HEK293 (cell line): ENCODE results near the gene THSD4.

Source experiments
- CTCF ChIP-seq: fragments of 450-650 bp; formaldehyde crosslinking; IDR thresholded peaks from 2 replicates; pipeline ENCODE4 v1.5.1; 2016; ENCODE audit warnings: missing biosample characterization, missing genetic modification characterization
- MYNN ChIP-seq: fragments of 450-650 bp; formaldehyde crosslinking; IDR thresholded peaks from 2 replicates; pipeline ENCODE4 v1.5.1; 2016; ENCODE audit warnings: missing biosample characterization, missing genetic modification characterization, borderline replicate concordance
- PRDM4 ChIP-seq: fragments of 450-650 bp; formaldehyde crosslinking; IDR thresholded peaks from 2 replicates; pipeline ENCODE4 v1.5.1; 2017; ENCODE audit warnings: missing biosample characterization, missing genetic modification characterization
- YY1 ChIP-seq: fragments of 450-650 bp; formaldehyde crosslinking; IDR thresholded peaks from 2 replicates; pipeline ENCODE4 v1.5.1; 2018; ENCODE audit warnings: missing biosample characterization, missing genetic modification characterization
- ZNF121 ChIP-seq: fragments of 450-650 bp; formaldehyde crosslinking; IDR thresholded peaks from 2 replicates; pipeline ENCODE4 v1.5.1; 2016; ENCODE audit warnings: missing biosample characterization, missing genetic modification characterization
- ZNF138 ChIP-seq: fragments of 450-650 bp; formaldehyde crosslinking; IDR thresholded peaks from 2 replicates; pipeline ENCODE4 v1.5.1; 2016; ENCODE audit warnings: missing biosample characterization, missing genetic modification characterization, borderline replicate concordance
- ZNF146 ChIP-seq: fragments of 450-650 bp; formaldehyde crosslinking; IDR thresholded peaks from 2 replicates; pipeline ENCODE4 v1.5.1; 2016; ENCODE audit warnings: missing biosample characterization, missing genetic modification characterization
- ZNF24 ChIP-seq: fragments of 450-650 bp; formaldehyde crosslinking; IDR thresholded peaks from 2 replicates; pipeline ENCODE4 v1.5.1; 2016; ENCODE audit warnings: missing biosample characterization, missing genetic modification characterization
- ZNF341 ChIP-seq: fragments of 450-650 bp; formaldehyde crosslinking; IDR thresholded peaks from 2 replicates; pipeline ENCODE4; 2016; ENCODE audit warnings: low read depth, missing biosample characterization, missing genetic modification characterization
- ZNF354C ChIP-seq: fragments of 450-650 bp; formaldehyde crosslinking; IDR thresholded peaks from 2 replicates; pipeline ENCODE4 v1.5.1; 2016; ENCODE audit warnings: missing biosample characterization, missing genetic modification characterization, low read depth, borderline replicate concordance
- ZNF510 ChIP-seq: fragments of 450-650 bp; formaldehyde crosslinking; IDR thresholded peaks from 2 replicates; pipeline ENCODE4 v1.5.1; 2018; ENCODE audit warnings: mild to moderate bottlenecking, missing genetic modification characterization, missing biosample characterization; ENCODE audit not compliant: insufficient replicate concordance
- ZNF549 ChIP-seq: fragments of 450-650 bp; IDR thresholded peaks from 2 replicates; pipeline ENCODE4 v1.5.1; 2018; ENCODE audit warnings: missing biosample characterization, missing genetic modification characterization, mild to moderate bottlenecking, inconsistent platforms, moderate library complexity
- TF ChIP-seq, protein P1 (sequence below): sonication (generic); formaldehyde crosslinking; IDR thresholded peaks from 2 replicates; pipeline ENCODE4 v1.8.1; 2022; ENCODE audit warnings: mild to moderate bottlenecking, moderate library complexity, missing genetic modification reagents

- TF ChIP-seq CTCF (no peak), MYNN (tag by site-specific recombination) (no peak), YY1 (tag by site-specific recombination) (no peak), ZNF138 (tag by site-specific recombination) (no peak), ZNF354C (tag by site-specific recombination) (no peak), ZNF510 (tag by site-specific recombination) (no peak), ZNF121 (tag by site-specific recombination) (no peak), PRDM4 (tag by site-specific recombination) (no peak), ZNF341 (tag by site-specific recombination) (no peak), ZNF146 (tag by site-specific recombination) (no peak), ZNF24 (tag by site-specific recombination) (no peak), ZNF549 (tag by site-specific recombination) (no peak)
- TF ChIP-seq, protein P1, sequence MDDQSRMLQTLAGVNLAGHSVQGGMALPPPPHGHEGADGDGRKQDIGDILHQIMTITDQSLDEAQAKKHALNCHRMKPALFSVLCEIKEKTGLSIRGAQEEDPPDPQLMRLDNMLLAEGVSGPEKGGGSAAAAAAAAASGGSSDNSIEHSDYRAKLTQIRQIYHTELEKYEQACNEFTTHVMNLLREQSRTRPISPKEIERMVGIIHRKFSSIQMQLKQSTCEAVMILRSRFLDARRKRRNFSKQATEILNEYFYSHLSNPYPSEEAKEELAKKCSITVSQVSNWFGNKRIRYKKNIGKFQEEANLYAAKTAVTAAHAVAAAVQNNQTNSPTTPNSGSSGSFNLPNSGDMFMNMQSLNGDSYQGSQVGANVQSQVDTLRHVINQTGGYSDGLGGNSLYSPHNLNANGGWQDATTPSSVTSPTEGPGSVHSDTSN (CRISPR knock-in tag) = no peak
Measured at GRCh38 chr15:71411538-71412482, 296.5 kb downstream of the THSD4 start.
